AG10803 (cell line): Measurements from ENCODE around the gene LPP.

ENCODE experiments used
- DNase-seq: peaks from one replicate; pipeline ENCODE4 v3.0.0; 2010; ENCODE audit warnings: low read depth
- H3K4me3 ChIP-seq: 2 replicates; pipeline ENCODE4 v1.5.1; 2011; ENCODE audit warnings: mild to moderate bottlenecking, low read length, control low read depth
- TF ChIP-seq, protein P1 (sequence below): conservative IDR thresholded peaks from 2 replicates; pipeline ENCODE4 v1.5.1; 2011; ENCODE audit warnings: mild to moderate bottlenecking, low read length, control low read depth, inconsistent platforms

The LPP gene

DNA sequence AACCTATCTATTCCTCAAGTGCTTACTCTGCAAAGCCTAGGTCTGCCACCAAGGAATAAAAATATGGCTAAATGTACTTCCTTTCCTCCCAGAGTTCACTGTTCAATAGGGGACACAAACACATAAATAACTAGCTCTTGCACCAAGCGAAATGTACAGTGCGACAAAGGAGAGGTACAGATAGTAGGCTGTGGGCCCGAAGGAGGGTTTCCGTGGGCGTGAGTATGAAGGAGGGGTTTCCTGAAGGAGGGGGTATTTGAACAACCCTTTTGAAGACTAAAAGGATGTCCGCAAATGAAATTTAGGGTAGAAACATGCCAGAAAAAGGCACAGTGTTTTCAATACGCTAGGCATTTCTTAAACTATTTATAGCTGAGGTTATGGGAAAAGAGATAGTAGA lies 207.9 kb downstream of the LPP start:
- no peak overlapping the region for H3K4me3 ChIP-seq
- no peak for DNase-seq
- TF ChIP-seq, protein P1, sequence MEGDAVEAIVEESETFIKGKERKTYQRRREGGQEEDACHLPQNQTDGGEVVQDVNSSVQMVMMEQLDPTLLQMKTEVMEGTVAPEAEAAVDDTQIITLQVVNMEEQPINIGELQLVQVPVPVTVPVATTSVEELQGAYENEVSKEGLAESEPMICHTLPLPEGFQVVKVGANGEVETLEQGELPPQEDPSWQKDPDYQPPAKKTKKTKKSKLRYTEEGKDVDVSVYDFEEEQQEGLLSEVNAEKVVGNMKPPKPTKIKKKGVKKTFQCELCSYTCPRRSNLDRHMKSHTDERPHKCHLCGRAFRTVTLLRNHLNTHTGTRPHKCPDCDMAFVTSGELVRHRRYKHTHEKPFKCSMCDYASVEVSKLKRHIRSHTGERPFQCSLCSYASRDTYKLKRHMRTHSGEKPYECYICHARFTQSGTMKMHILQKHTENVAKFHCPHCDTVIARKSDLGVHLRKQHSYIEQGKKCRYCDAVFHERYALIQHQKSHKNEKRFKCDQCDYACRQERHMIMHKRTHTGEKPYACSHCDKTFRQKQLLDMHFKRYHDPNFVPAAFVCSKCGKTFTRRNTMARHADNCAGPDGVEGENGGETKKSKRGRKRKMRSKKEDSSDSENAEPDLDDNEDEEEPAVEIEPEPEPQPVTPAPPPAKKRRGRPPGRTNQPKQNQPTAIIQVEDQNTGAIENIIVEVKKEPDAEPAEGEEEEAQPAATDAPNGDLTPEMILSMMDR = no peak

DNA sequence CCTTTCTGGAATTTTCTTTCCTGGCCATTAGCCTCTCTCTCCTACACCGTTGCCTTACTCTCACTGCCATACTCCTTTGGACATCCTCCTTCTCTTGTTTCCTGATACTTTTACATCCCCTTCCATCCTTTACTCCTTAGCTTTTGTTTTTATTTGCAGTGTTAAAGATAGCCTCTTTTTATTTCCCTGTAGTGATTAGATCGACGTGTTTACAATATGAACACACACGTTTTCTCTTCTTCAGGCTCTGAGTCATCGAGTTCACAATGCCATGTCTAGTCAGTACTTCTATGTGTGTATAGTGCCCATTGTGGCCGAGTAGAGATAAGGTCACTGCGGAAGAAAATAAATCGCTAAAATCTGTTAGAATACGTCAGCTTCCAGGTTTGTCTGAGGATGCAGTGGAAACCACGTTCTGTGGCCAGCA lies 208.5 kb downstream of the LPP start:
- DNase-seq = peak; percentile 84
- no peak overlapping the region for H3K4me3 ChIP-seq
- TF ChIP-seq, protein P1 = peak; percentile 38

DNA sequence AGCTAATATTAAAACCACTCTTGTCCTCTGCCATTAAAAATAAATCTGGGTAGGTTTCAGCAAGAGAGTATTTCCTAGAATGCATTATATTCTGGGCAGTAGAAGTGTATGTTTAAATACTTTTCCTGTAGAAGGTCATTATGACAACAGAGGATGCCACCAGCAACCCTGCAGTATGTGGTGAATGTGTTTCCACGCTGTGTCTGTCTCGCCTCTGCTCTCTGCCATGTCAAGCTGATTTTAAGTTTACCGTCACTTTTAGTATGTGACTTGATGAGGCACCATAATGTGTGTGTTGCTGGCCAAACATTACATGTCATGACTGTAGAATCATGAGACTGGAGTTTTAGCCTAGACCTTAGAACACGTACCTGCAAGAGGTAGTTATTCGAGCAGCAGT lies 211.2 kb downstream of the LPP start:
- H3K4me3 ChIP-seq = no peak overlapping the region
- TF ChIP-seq, protein P1 = no peak

DNA sequence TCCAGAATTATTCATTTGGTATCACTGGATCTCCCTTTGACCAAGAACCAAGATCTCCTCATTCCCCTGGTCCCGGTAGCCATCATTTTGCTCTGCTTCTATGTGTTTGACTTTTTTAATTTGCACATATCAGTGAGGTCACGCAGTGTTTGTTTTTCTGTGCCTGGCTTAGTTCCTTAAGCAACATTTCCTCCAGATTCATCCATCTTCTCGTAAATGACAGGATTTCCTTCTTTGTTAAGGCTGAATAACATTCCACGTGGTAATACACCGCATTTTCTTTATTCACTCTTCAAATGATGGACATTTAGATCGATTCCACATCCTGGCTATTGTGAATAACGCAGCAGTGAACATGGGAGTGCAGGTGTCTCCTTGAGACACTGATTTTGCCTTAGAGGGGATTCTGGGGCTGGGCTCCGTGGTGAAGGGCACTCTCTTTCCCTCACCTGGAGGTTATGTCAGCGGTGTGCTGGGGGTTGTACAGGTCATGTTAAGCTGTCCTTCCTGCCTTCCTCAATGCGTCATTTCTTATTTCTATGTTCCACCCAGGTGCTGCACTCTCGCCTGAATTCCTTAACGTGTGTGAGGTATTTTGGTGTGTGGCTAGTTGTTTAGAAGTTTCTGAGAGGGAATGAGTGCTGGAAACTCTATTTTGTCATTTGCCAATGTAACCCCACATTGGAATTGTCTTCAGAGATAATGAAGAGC lies 212.2 kb downstream of the LPP start:
- TF ChIP-seq, protein P1 = no peak
- DNase-seq = no peak
- H3K4me3 ChIP-seq = no peak overlapping the region

More for the DNA sequence above, 211.2 kb downstream of the LPP start:
- DNase-seq = no peak

DNA sequence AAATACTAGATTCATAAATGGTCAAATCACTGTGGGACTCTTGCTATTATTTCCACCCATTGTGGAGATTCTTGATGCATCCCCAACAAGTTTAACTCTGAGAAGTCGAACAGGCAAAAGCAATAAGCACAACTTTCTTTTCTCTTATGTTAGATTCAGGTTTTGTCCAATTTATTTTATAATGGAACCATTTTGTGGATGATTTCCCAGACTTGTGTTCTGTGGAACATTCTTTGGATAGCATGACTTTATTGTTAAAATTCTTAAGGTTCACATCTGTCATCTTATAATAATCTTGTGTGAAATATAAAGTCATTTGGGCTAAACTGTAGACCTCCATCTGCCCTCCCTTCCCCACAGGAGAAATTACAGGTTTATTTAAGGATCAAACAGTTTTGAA lies 213.7 kb downstream of the LPP start:
- TF ChIP-seq, protein P1 = no peak
- no peak overlapping the region for H3K4me3 ChIP-seq
- DNase-seq = peak; percentile 52

DNA sequence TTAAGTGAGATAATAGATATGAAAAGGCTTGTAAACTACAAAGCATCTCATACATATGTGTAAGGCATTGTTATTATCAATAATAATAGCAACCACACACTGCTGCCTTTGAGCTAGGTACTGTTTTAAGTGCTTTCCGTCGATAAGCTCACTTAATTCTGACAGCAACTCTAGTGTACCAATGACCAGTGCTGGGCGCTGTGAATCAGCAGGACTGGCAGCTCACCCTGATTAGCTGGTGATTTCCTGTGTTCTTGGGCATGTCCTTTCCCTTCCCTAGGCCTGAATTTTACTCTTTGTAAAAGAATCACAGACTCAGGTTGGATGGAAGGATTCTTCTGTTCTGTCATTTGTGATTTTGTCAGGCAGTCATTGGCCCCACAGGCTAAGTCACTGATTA lies 215.6 kb downstream of the LPP start:
- H3K4me3 ChIP-seq = no peak overlapping the region
- no peak for DNase-seq
- TF ChIP-seq, protein P1 = no peak

DNA sequence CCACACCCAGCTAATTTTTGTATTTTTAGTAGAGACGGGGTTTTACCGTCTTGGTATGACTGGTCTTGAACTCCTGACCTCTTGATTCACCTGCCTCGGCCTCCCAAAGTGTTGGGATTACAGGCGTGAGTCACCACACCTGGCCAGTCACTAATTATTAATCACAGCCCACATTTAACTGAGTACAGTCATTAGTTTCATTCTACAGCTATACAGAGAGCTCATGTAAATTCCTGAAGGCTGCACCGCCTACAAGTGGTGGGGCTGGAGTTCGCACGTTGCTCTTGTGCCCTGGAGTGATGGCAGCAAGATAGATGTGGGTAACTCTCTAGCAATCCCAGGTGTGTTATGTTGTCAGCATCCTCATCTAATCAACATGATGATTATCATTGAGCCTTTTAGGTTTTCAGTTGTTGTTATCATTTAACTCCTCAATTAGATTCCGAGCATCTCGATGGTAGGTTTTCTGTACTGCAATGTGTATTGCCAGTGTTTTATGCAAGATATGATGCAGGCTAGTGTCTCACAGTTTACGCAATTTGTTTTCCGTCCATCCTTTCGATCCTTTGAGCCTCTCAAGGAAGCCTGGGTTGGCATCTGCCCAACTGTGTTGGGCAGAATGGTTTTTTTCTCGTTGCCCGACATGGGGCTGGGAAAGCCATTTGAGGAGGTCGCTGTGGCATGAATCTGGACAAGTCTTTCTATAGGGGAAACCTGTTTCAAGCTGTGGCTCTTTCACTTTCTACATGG lies 216.3 kb downstream of the LPP start:
- DNase-seq = no peak
- H3K4me3 ChIP-seq = no peak overlapping the region
- TF ChIP-seq, protein P1 = no peak
